Measurements from ENCODE around the gene ABCB4. TPM values are rescaled to one million over a fixed set of nuclear protein-coding genes. Genes with fewer than 3 reads are reported as not detected.

ABCB4 gene
- total RNA-seq, 4 donors from 2014 or later = 1.6 to 2.8 (median 1.9) TPM; not detected in 1

GRCh38 chr7:87512906-87513305 is 37.4 kb upstream of the ABCB4 start:
- 65% methylated on average over 4 of the region's 4 CpGs for WGBS
- DNase-seq (ENCODE audit: low spot score in 2 of 2) = no peak
- H3K27ac ChIP-seq = no peak overlapping the region

DNA sequence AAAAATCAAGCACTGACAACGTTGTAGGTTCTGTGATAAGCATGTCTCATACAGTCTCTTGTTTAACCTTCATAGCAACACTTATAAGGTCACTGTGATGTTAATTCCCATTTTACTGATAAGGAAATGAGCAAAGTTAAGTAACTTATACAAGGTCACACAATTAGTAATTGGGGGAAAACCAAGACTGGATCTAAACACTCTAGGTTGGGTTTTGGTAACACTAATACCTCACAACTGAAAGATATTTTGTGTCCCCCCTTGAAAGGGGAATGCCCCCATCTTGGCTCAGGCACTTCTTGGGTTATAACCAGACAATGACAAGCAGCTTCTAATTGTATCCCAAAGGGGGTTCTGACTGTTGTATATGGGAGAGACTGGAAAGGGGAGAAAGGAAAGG is 36.0 kb upstream of the ABCB4 start:
- Histone ChIP-seq H3K27ac (no peak overlapping the region), H3K4me1 (no peaks in the 10 kb centered on the region), H3K27me3 (no peaks in the 10 kb centered on the region), H3K9me3 (no peaks in the 10 kb centered on the region), H3K4me3 (no peak overlapping the region), H3K36me3 (no peaks in the 10 kb centered on the region)
- no peak for DNase-seq (ENCODE audit: low spot score in 2 of 2)
- no peak for TF ChIP-seq CTCF (IDR thresholded peaks at IDR 0.05)
- no peak for TF ChIP-seq POLR2AphosphoS5 (IDR thresholded peaks at IDR 0.05)
- no peak for TF ChIP-seq POLR2A (IDR thresholded peaks at IDR 0.05)
- no peak for TF ChIP-seq EP300 (IDR thresholded peaks at IDR 0.05)
- 84% methylated on average over 1 of the region's 1 CpG for WGBS

More at GRCh38 chr7:87512906-87513305, 37.4 kb upstream of the ABCB4 start:
- no peak for TF ChIP-seq EP300 (IDR thresholded peaks at IDR 0.05)
- no peak for TF ChIP-seq POLR2A (IDR thresholded peaks at IDR 0.05)
- TF ChIP-seq CTCF (IDR thresholded peaks at IDR 0.05) = no peak
- TF ChIP-seq POLR2AphosphoS5 (IDR thresholded peaks at IDR 0.05) = no peak
- Histone ChIP-seq H3K4me3 (no peak overlapping the region), H3K9me3 (no peaks in the 10 kb centered on the region), H3K4me1 (no peaks in the 10 kb centered on the region), H3K27me3 (no peaks in the 10 kb centered on the region), H3K36me3 (no peaks in the 10 kb centered on the region)

DNA sequence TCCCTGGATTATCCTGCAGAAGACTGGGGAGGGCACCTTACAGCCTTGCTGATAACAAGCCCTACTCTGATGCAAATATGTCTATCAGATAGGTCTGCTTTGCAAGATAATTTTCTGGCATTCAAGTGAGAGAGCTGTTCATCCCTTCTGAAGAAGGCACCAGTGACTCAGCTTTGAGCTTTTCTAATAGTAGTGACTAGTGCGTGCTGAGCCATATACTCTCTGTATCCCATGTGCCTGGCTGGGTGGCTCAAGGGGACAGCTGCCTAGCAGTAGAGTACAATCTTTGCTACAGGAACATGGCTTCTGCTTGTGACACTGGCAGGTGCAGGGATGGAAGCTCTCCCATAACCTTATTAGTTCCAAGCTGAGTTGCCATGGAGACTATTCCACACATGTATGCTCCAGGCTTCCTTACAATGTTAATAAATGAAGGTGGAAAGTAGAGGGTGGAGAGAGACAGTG is 35.0 kb upstream of the ABCB4 start:
- Histone ChIP-seq H3K4me1 (no peaks in the 10 kb centered on the region), H3K36me3 (no peaks in the 10 kb centered on the region), H3K27me3 (no peaks in the 10 kb centered on the region), H3K4me3 (no peak overlapping the region), H3K27ac (no peak overlapping the region), H3K9me3 (no peaks in the 10 kb centered on the region)
- TF ChIP-seq CTCF (IDR thresholded peaks at IDR 0.05) = no peak
- TF ChIP-seq POLR2A (IDR thresholded peaks at IDR 0.05) = no peak
- no peak for TF ChIP-seq EP300 (IDR thresholded peaks at IDR 0.05)
- TF ChIP-seq POLR2AphosphoS5 (IDR thresholded peaks at IDR 0.05) = no peak
- no peak for DNase-seq (ENCODE audit: low spot score in 2 of 2)
- WGBS = 89% methylated on average over 1 of the region's 1 CpG

- no peaks in the 10 kb centered on the region for H3K36me3 ChIP-seq
- no peaks in the 10 kb centered on the region for H3K4me1 ChIP-seq
- no peak overlapping the region for H3K4me3 ChIP-seq
- WGBS = 30% methylated on average over 3 of the region's 3 CpGs
- H3K9me3 ChIP-seq = no peaks in the 10 kb centered on the region
- DNase-seq (ENCODE audit: low spot score in 2 of 2) = no peak
- no peak for TF ChIP-seq POLR2A (IDR thresholded peaks at IDR 0.05)
- no peak for TF ChIP-seq CTCF (IDR thresholded peaks at IDR 0.05)
- TF ChIP-seq EP300 (IDR thresholded peaks at IDR 0.05) = no peak
- TF ChIP-seq POLR2AphosphoS5 (IDR thresholded peaks at IDR 0.05) = no peak
- H3K27me3 ChIP-seq = no peaks in the 10 kb centered on the region
- no peak overlapping the region for H3K27ac ChIP-seq
Observed at GRCh38 chr7:87507446-87507845, 32.0 kb upstream of the ABCB4 start.

- no peak for DNase-seq (ENCODE audit: low spot score in 2 of 2)
- 58% methylated on average over 3 of the region's 3 CpGs for WGBS
- Histone ChIP-seq H3K4me3 (no peak overlapping the region), H3K27ac (no peak overlapping the region), H3K9me3 (no peaks in the 10 kb centered on the region), H3K27me3 (no peaks in the 10 kb centered on the region), H3K36me3 (no peaks in the 10 kb centered on the region), H3K4me1 (no peaks in the 10 kb centered on the region)
- no peak for TF ChIP-seq CTCF (IDR thresholded peaks at IDR 0.05)
- TF ChIP-seq POLR2AphosphoS5 (IDR thresholded peaks at IDR 0.05) = no peak
- no peak for TF ChIP-seq POLR2A (IDR thresholded peaks at IDR 0.05)
- no peak for TF ChIP-seq EP300 (IDR thresholded peaks at IDR 0.05)
Observed at GRCh38 chr7:87506246-87507180, 31.0 kb upstream of the ABCB4 start.
